Naive B cell (primary cell): Measurements from ENCODE around the gene HEY2. TPM values are rescaled to one million over a fixed set of nuclear protein-coding genes. Genes with fewer than 3 reads are reported as not detected.
A peak's percentile ranks its signal among the peaks of the same experiment; 100 is the strongest.

Experiments used
- ATAC-seq, 2 donors: fragments of 150-1000 bp; cut with Tn5 transposase; 2 replicates each; pipeline ENCODE4 v1.10.0; 2021; ENCODE audit warnings: low read depth in 2 of 2, mild to moderate bottlenecking in 2 of 2, moderate library complexity in 2 of 2
- DNase-seq: peaks from one replicate; pipeline ENCODE4 v3.0.0; 2022
- H3K27ac Mint-ChIP-seq, 6 donors: one replicate each; pipeline ENCODE4 v1.8.0; 2020 to 2022; ENCODE audit warnings: mild to moderate bottlenecking in 6 of 6, mixed read lengths in 6 of 6, moderate library complexity in 5 of 6, inconsistent platforms in 2 of 6
- H3K27me3 Mint-ChIP-seq, 3 donors: one replicate each; pipeline ENCODE4 v1.8.0; 2021 to 2022; ENCODE audit warnings: mixed read lengths in 3 of 3, mild to moderate bottlenecking in 1 of 3
- H3K36me3 Mint-ChIP-seq, 2 donors: one replicate each; pipeline ENCODE4 v1.8.0; 2020 to 2022; ENCODE audit warnings: mixed read lengths in 2 of 2, inconsistent platforms in 1 of 2, mild to moderate bottlenecking in 1 of 2
- H3K4me1 Mint-ChIP-seq, 3 donors: one replicate each; pipeline ENCODE4 v1.8.0; 2020 to 2022; ENCODE audit warnings: mixed read lengths in 3 of 3, inconsistent platforms in 1 of 3, mild to moderate bottlenecking in 1 of 3, moderate library complexity in 1 of 3
- H3K4me3 Mint-ChIP-seq, 8 donors: one replicate each; pipeline ENCODE4 v1.8.0; 2020 to 2022; ENCODE audit warnings: mild to moderate bottlenecking in 8 of 8, mixed read lengths in 8 of 8, moderate library complexity in 8 of 8, inconsistent platforms in 2 of 8
- H3K9me3 Mint-ChIP-seq, 7 donors: one replicate each; pipeline ENCODE4 v1.8.0; 2020 to 2022; ENCODE audit warnings: mixed read lengths in 7 of 7, mild to moderate bottlenecking in 5 of 7, inconsistent platforms in 2 of 7, moderate library complexity in 1 of 7
- polyA plus RNA-seq, 6 donors: library from polyadenylated mRNA; unstranded; fragments of 300-500 nt; fragmentation: Illumina TruSeq; gene quantifications; one replicate each; pipeline ENCODE4 v1.2.3, GENCODE V29; 2021; ENCODE audit warnings: low read depth in 6 of 6

HEY2 gene
- polyA plus RNA-seq, 6 donors from 2014 or later = 0.17 to 0.48 (median 0.29) TPM; not detected in 3

DNA sequence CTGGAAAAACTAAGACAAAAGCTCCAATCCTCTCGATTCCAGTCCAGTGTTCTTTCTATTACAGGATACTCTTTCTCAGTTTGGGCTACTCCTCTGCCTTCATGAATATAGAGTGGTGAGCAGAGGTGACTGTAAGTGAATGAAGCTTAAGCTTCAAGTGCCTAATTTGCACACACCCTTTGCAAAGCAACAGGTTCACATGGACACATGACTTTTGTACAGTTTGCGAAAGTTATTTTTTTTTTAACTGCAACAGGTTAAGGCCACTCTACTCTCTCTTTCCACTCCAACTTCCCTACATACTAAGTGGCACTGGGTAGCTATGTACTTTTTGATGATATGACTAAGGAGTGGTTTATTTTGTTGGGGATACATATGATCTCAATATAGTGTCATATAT, 19.4 kb upstream of the HEY2 start:
- Mint-ChIP-seq H3K4me3 (no peak overlapping the region), H3K4me1 (no peaks in the 10 kb centered on the region), H3K36me3 (no peaks in the 10 kb centered on the region), H3K27me3 (peaks cover 27 to 37% (median 34%) of the 10 kb centered on the region in 3 donors), H3K9me3 (no peaks in the 10 kb centered on the region), H3K27ac (no peak overlapping the region)
- ATAC-seq (no peak), DNase-seq (no peak)

DNA sequence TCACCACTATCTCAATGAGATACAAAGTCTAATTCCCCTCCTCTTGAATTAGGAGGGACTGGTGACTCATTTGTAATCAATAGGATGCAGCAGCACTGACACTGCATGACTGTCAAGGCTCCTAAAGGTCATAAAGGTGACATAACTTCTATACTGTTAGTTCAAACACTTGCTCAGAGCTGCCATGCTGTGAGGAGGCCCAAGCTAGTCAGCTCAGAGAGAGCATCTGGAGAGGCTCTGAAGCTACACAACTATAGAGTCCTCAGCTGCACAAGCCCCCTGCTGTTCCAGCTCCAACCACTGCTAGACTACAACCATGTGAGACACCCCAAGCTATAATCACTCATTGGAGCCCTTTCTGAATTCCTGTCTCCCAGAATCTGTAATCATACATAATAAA, 17.0 kb upstream of the HEY2 start:
- Mint-ChIP-seq H3K27me3 (peaks cover 29 to 48% (median 32%) of the 10 kb centered on the region in 3 donors), H3K27ac (no peak overlapping the region), H3K36me3 (no peaks in the 10 kb centered on the region), H3K4me1 (no peaks in the 10 kb centered on the region), H3K4me3 (no peak overlapping the region), H3K9me3 (no peaks in the 10 kb centered on the region)
- ATAC-seq (peak in 1 of 2 donors; percentile 30), DNase-seq (no peak)

DNA sequence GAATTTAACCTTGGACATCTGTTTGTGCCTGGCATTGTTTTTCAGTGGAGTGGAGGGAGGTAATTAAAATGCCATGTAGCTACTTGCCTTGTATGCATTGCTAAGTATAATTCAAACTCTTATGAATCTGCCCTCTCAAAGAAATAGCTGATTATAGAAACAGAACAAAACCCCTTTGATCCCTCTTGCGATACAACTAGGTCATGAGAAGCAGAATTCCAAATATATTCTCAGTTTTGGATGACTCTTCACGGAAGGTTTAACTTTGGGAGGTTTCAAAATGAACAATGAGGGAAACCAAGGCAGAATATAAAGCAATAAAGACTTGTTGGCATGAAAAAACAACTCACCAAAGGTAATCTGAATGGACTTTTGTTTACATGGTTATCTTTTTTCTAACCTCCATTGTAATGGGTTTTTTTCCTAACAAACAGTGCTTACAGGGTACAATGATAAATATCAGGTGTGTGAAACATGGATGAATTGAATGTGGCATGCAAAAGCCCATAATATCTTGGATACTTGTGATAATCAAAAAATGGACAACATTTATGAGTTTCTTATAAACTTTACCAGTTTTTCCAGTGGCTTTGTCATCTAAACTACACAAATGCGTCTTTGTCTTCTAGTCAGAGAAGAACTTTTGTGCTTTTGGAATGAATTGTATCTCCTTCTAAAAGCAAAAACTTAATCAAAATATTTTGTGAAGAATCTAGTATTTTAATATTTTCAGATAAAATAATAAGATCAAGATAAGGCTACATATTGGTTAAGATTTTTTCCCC, 15.7 kb upstream of the HEY2 start:
- Mint-ChIP-seq H3K27me3 (peaks cover 35 to 54% (median 38%) of the 10 kb centered on the region in 3 donors), H3K4me3 (no peak overlapping the region), H3K36me3 (no peaks in the 10 kb centered on the region), H3K4me1 (no peaks in the 10 kb centered on the region), H3K27ac (no peak overlapping the region), H3K9me3 (no peaks in the 10 kb centered on the region)
- DNase-seq (no peak), ATAC-seq (no peak)

DNA sequence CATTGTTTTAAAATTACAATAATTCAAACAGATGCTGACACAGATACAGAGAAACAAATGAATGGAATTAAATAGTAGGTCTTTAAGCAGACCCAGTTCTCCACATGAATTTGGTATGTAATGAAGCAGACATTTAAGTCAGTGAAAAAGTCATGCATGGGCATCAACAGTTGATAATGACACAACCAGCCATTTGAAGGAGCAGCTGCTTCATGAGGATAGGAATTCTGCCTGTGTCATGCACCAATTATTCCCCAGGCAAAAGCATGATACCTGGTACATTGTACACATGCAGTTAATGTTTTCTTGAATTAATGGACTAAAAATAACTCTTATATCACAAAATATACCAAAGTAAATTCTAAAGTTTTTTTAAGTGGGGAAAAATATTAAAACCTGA, 11.2 kb upstream of the HEY2 start:
- DNase-seq = no peak
- Mint-ChIP-seq H3K4me3 (no peak overlapping the region), H3K9me3 (no peaks in the 10 kb centered on the region), H3K27ac (no peak overlapping the region), H3K27me3 (peaks cover 23 to 41% (median 27%) of the 10 kb centered on the region in 3 donors), H3K36me3 (no peaks in the 10 kb centered on the region), H3K4me1 (no peaks in the 10 kb centered on the region)
- ATAC-seq = no peak

DNA sequence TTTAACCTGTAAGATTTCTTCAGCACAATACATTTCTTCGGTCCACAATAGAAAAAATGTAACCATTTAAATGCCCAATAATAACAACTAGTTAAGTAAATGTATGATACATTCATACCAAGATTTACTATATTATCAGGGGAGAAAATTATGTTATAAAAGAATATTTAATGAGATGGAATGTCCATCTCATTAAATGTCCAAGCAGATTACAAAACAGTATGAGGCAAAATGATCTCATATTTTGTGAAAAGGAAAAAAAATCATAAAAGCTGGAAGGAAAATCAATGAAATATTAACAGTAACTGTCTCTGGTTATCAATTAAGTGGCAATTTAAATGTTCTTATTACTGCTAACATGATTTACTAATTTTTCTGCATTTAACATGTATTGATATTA, 10.1 kb upstream of the HEY2 start:
- H3K27me3 Mint-ChIP-seq = peaks cover 17 to 34% (median 23%) of the 10 kb centered on the region in 3 donors
- DNase-seq = no peak
- no peak for ATAC-seq
- no peaks in the 10 kb centered on the region for H3K9me3 Mint-ChIP-seq
- no peaks in the 10 kb centered on the region for H3K36me3 Mint-ChIP-seq
- H3K27ac Mint-ChIP-seq = no peak overlapping the region
- H3K4me3 Mint-ChIP-seq = no peak overlapping the region
- no peaks in the 10 kb centered on the region for H3K4me1 Mint-ChIP-seq

DNA sequence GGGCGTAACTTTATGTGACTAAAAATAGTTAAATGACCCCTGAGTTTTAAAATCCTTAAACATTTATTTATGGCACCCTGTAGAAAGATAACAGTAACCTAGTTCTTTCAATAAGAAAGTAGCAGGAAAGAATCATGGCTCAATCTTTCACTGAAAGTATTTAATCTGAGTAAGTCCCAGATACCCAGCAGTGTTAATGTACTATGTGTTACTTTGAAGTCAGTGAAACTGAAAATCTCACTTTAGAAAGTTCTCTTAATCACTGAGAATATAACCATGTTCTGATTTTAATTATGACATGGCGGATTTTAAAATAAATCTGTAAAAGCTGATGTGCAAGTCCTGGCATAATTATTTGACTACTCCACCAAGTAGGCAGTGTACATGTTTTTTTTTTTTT, 8.1 kb upstream of the HEY2 start:
- Mint-ChIP-seq H3K27me3 (peaks cover 10 to 21% (median 18%) of the 10 kb centered on the region in 3 donors), H3K27ac (no peak overlapping the region)

DNA sequence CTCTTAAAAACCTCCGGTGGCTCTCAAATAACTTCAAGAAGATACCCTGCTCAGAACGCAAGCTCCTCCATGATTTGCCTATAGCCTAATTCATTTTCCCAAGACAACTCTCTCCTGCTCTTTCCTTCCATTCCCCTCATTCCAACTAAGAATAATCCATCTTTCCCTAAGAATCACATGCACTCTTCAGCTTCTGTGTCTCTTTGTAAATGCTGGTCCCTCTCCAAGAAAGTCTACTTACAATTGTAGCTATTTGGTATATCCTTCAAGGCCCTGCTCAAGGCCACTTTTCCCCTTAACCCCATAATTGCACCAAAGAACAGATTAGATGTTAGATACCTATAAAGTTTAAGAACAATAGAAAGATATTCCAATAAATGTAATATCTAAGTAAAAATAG, 7.4 kb upstream of the HEY2 start:
- Mint-ChIP-seq H3K4me1 (peaks cover 5 to 12% (median 11%) of the 10 kb centered on the region in 3 donors), H3K36me3 (peaks cover 0 to 7% of the 10 kb centered on the region in 2 donors), H3K27ac (no peak overlapping the region), H3K4me3 (no peak overlapping the region), H3K27me3 (peaks cover 13 to 24% (median 23%) of the 10 kb centered on the region in 3 donors), H3K9me3 (no peaks in the 10 kb centered on the region)
- ATAC-seq (no peak), DNase-seq (no peak)

More for the DNA sequence above, 8.1 kb upstream of the HEY2 start:
- no peak for ATAC-seq
- H3K4me3 Mint-ChIP-seq = no peak overlapping the region
- H3K36me3 Mint-ChIP-seq = no peaks in the 10 kb centered on the region
- H3K4me1 Mint-ChIP-seq = peaks cover 0 to 5% (median 4%) of the 10 kb centered on the region in 3 donors
- H3K9me3 Mint-ChIP-seq = no peaks in the 10 kb centered on the region
- no peak for DNase-seq

DNA sequence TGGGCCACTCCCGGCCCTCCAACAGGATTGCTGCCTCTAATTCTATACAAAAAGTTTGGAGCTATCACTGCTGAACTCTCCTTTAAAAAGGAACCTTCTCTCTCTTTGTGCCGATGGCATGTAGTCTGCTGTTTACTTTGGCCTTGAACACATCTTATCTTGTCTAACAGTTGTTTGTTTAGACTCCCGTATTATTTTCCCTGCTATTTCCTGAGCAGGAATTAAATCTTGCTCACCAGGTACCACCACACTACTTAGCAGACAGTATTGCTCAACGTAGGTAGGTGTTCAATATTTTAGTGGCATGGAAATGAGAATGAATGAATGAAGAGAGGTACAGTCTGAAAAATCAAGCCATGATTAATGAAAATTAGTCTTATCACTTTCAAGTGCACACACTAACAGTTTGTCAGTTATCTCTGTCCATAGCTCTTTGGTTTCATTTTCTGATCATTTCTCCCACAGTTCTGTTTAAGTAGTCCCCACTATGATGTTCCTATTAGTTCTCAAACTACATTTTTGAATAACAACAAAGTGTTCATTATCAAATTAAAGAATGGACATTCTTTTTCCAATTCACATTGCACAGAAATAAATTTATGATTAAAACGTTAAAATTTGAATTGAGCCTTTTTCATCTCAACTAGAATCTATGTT, 6.8 kb upstream of the HEY2 start:
- no peaks in the 10 kb centered on the region for H3K9me3 Mint-ChIP-seq

DNA sequence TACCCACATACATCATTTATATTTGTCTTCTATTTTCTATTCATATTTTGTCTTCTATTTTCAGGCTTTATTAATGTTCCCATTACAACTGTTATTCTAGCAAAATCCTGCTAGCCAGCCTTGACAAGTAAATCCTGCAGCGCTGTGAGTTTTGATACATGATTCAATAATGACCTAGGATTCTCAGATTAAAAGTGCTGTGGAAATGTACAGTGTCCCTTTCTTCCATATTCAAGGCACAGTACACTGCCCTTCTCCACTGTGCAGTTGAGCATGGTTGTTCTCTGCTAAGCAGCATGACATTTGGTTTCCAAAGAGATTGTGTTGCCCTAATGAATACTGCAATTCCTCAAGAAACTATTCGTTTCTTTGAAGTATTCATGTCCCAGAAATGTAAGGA, 5.8 kb upstream of the HEY2 start:
- no peak for DNase-seq
- no peak for ATAC-seq
- H3K4me1 Mint-ChIP-seq = peaks cover 11 to 14% (median 12%) of the 10 kb centered on the region in 3 donors
- no peak overlapping the region for H3K4me3 Mint-ChIP-seq
- H3K27me3 Mint-ChIP-seq = peaks cover 5 to 16% (median 13%) of the 10 kb centered on the region in 3 donors
- H3K9me3 Mint-ChIP-seq = no peaks in the 10 kb centered on the region
- H3K27ac Mint-ChIP-seq = no peak overlapping the region
- peaks cover 0 to 8% of the 10 kb centered on the region in 2 donors for H3K36me3 Mint-ChIP-seq

More for the DNA sequence above, 6.8 kb upstream of the HEY2 start:
- Mint-ChIP-seq H3K36me3 (peaks cover 0 to 8% of the 10 kb centered on the region in 2 donors), H3K4me1 (peaks cover 10 to 12% (median 11%) of the 10 kb centered on the region in 3 donors), H3K27ac (no peak overlapping the region), H3K27me3 (peaks cover 10 to 20% (median 18%) of the 10 kb centered on the region in 3 donors), H3K4me3 (no peak overlapping the region)
- ATAC-seq (no peak), DNase-seq (no peak)

DNA sequence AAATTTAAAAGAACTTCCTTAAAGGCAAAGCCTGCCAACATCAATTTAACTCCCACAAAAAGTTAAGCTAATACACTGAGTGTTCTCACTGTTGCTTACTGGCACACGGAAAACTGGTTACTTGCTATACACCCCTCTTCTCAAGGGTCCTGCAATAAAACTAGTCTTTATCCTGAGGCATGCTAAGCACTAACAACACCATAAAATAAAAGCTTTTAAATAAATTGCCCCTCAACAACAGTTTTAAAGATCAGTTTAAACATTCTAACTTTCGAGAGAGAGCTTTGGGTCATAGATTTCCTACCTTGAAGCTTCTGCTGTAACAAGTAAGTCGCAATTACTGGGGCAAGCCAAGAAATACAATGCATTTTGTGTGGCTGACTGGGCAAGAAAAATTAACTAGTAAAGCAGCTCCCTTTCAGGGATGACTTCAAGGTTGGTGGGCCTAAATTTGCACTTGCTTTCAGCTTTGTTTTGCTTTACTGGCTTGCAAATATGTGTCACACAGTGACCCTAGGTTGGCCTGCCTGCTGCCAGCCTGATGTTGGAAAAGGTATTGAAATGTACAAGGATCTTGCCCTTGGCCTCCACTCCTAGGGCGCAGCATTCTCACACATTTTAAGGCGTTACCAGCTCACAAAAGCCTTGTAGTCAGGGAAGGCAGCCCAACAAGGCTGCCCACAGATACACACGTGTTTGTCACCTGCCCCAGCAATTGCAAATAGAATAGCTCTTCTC, 4.0 kb upstream of the HEY2 start:
- H3K27ac Mint-ChIP-seq = peak overlapping the region in 2 of 6 donors; percentile 33 to 53

DNA sequence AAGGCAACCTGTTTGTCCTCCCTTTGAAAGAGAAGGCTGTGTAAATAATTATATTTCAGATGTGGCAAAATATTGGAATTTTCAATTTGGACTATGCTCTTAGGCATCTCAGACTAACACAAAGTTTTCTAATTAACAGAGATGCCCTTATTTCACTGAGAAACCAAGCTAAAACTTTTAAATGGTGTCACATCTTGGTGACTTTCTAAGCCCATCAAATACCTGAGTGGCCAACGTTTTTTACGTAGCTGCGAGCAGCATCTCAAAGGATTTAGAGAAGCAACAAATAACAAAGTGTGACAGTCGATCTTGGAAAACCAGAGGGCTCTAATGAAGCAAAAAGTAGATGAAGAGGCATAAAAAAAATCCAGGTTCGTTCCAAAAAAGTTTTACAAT, 3.4 kb upstream of the HEY2 start:
- peaks cover 22 to 30% (median 26%) of the 10 kb centered on the region in 3 donors for H3K4me1 Mint-ChIP-seq
- DNase-seq = no peak
- peaks cover 9 to 29% (median 24%) of the 10 kb centered on the region in 3 donors for H3K27me3 Mint-ChIP-seq
- H3K4me3 Mint-ChIP-seq = peak overlapping the region; percentile 83 to 98 (median 92)
- H3K9me3 Mint-ChIP-seq = no peaks in the 10 kb centered on the region
- peak overlapping the region in 2 of 6 donors; percentile 33 to 80 for H3K27ac Mint-ChIP-seq
- no peak for ATAC-seq
- H3K36me3 Mint-ChIP-seq = peaks cover 0 to 8% of the 10 kb centered on the region in 2 donors

More for the DNA sequence above, 4.0 kb upstream of the HEY2 start:
- Mint-ChIP-seq H3K4me3 (peak overlapping the region in 3 of 8 donors; percentile 61 to 91 (median 91)), H3K4me1 (peaks cover 19 to 27% (median 22%) of the 10 kb centered on the region in 3 donors), H3K27me3 (peaks cover 6 to 23% (median 21%) of the 10 kb centered on the region in 3 donors), H3K9me3 (no peaks in the 10 kb centered on the region), H3K36me3 (peaks cover 0 to 8% of the 10 kb centered on the region in 2 donors)
- DNase-seq (no peak), ATAC-seq (no peak)

DNA sequence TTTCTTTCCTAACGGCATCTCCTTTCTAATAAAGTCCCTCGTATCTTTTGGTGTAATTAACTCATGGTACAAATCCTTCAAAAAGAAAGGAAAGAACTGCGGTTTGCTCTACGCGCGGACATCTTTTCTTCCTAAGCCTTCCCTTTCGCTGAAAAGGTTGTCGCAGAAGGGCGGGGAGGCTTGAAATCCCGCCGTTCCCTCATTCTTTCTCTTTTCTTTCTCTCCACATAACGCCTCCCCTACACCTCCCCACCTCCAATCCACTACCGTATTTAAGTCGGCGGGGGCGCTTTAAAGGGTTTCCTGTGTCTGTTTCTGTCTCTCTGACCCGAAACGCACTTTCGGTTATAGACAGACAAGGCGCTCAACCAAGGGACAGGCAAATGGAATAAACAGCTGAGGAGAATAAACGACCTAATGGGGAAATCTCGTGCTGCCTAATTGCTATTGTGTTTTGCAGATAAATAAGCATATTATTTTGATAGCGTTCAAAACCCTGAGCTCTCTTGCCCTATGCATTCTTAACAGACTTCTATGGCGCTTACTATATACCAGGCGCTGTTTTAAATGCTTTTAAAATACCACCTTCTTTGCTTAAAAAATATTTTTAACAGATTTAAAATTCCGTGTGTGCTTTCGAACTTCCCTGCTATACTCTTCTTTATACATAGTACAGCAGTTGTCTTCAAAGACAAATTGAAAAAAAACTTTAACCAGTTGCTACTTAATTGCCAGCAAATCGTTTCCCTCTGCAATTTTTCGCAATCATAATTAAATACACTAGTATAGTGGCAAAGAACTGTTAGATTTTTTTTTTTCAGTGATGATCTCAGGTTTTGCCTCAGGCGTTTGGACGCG, 2.5 kb upstream of the HEY2 start:
- Mint-ChIP-seq H3K27ac (peak overlapping the region; percentile 66 to 94 (median 88)), H3K4me1 (peaks cover 26 to 30% (median 26%) of the 10 kb centered on the region in 3 donors), H3K9me3 (no peaks in the 10 kb centered on the region), H3K4me3 (peak overlapping the region; percentile 83 to 98 (median 92)), H3K36me3 (peaks cover 0 to 8% of the 10 kb centered on the region in 2 donors), H3K27me3 (peaks cover 9 to 29% (median 24%) of the 10 kb centered on the region in 3 donors)
- DNase-seq (peak; percentile 76), ATAC-seq (peak; percentile 67 to 68)
